Glomerular visceral epithelial cell (primary cell): ENCODE data around the gene PAX8.

Experiments used
- DNase-seq: peaks from one replicate; pipeline ENCODE4 v3.0.0-alpha.2; 2016; ENCODE audit errors: extremely low spot score

The PAX8 gene

DNA sequence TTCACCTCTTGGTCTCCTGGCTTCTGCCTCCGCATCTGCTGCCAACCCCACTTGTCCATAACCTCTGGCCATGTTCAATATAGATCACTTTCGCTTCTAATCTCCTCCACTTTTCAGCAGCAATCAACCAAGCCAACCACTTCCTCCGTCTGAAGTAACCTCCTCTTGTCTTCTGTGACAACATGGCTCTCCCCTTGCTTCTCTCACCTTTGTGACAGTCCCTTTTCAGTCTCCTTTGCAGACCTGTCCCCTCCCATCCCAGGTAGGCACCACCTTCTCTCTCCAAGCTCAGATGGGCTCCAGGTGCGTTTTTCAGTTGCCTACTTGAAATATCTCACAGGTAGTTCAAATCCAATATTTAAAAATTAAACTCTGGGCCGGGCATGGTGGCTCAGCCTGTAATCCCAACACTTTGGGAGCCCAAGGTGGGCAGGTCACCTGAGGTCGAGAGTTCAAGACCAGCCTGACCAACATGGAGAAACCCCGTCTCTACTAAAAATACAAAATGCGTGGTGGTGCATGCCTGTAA lies 109.7 kb downstream of the PAX8 start:
- DNase-seq, result no peak

DNA sequence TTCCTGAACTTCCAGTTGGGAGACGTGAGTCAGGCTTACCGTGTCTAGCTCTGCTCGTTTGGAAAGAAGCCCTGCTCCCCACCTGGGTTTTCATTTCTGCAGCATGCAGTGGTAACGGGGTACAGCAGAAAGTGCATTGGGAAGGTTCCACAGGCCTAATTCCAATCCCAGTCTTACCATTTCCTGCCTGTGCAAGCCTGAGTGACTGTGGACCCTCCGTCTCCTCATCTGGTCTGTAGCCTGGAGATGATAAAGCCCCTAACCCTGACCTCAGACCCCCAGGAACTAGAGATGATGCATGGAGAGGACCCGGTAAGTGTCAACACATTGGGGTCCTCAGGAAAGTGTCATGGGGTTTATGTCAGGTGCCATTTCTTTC lies 110.8 kb downstream of the PAX8 start:
- no peak for DNase-seq

DNA sequence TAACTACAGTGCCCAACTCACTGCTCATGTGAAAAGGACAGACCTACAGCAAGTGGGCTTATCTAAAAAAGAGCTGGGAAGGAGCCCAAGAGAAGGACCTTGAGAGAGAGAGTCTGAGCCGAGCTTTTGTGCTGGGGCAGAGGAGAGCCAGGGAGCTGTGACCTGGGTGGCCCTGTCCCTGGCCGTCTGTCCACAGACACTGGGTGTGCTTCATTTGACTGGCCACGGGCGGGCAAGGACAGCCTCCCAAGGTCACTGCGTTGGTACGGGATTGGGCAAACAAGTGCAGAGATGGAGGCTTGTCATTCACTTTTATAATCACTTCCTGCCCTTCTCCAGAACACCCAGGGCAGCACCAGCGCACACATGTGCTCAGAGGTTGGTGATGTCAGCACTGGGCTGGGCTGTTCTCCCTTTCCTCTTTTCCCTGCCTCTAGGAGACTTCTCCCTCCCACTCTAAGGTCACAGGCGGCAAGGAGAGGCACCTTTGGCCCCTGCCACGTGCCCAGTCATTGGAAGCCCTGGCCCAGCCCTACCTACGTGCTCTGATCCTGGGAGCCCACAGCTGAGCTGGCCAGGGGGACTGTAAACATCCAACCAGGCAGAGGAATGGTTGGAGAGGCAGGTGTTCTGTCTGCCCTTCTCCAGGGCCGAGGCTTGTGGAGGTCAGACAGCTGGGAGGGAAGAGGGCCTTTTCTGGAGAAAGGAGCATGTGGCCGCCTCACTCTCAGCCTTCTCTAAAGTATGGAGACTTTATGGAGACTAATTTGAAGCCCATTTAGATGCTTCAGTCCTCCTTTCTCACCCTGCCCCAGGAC lies 111.4 kb downstream of the PAX8 start:
- no peak for DNase-seq

DNA sequence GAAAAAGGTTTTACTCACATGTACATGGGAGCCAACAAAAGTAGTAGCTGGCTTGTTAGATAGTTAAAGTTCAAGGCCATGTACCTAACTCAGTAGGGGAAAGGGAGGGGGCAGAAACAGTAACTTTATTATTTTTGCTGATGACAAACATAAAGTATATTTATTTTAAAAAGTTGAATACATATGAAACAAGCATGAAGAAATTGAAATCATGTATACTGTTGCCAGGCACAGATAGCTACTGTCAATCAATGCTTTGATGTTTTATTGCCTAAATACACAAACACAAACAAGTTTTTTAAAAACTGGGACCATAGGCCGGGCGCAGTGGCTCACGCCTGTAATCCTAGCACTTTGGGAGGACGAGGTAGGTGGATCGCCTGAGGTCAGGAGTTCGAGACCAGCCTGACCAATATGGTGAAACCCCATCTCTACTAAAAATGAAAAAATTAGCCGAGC lies 112.5 kb downstream of the PAX8 start:
- DNase-seq, result no peak
